GM12878 (cell line): ENCODE data around the gene KIF1C. TPM values are rescaled to one million over a fixed set of nuclear protein-coding genes. Genes with fewer than 3 reads are reported as not detected.

Source experiments
- ATAC-seq: fragments of 200-7000 bp; cut with Tn5 transposase; 3 replicates; pipeline ENCODE4 v1.9.1; 2020; ENCODE audit warnings: mild to moderate bottlenecking, moderate library complexity
- BruUV-seq: library from RNA; stranded (reverse); fragments of 400-500 nt; replicated peaks from 2 replicates; lab custom pipeline; 2021; lab: Mats Ljungman, UMichigan
- CTCF ChIA-PET: fragments of 300-600 bp; sonication (Branson Sonifier 250); formaldehyde crosslinking; extraction: SDS; loops from one replicate; lab custom pipeline; 2021; ENCODE audit warnings: inconsistent platforms; lab: Yijun Ruan, JAX
- POLR2A ChIA-PET: fragments of 350-600 bp; formaldehyde crosslinking; extraction: SDS; loops from one replicate; lab custom pipeline; 2021; ENCODE audit warnings: inconsistent platforms; lab: Charles Lee
- RAD21 ChIA-PET: fragments of 300-600 bp; sonication (Branson Sonifier 250); formaldehyde crosslinking; loops from one replicate; lab custom pipeline; 2023; ENCODE audit warnings: antibody characterized with exemption; ENCODE audit not compliant: unreplicated experiment; lab: Charles Lee
- SMC1A ChIA-PET: fragments of 300-600 bp; sonication (Branson Sonifier 250); formaldehyde crosslinking; loops from one replicate; lab custom pipeline; 2023; ENCODE audit not compliant: unreplicated experiment, uncharacterized antibody; lab: Charles Lee
- DNase-seq: peaks from one replicate; pipeline ENCODE4 v3.0.0-alpha.2; 2011; ENCODE audit warnings: low read depth, low spot score
- FAIRE-seq: peaks from 3 replicates; lab custom pipeline; 2011; peaks lifted over from hg19 to GRCh38; lab: Jason Lieb, UNC
- H2AFZ ChIP-seq: 2 replicates; pipeline ENCODE4 v1.6.0; 2011; ENCODE audit warnings: low read depth, low read length, control low read depth; ENCODE audit not compliant: control insufficient read depth
- H3K27ac ChIP-seq: 2 replicates; pipeline ENCODE4 v1.5.1; 2011; ENCODE audit warnings: control low read depth; ENCODE audit not compliant: control insufficient read depth, insufficient read depth
- H3K27me3 ChIP-seq, 2 experiments: replicated peaks in 1 of 2; 2 replicates each; pipeline versions ENCODE4 v1.6.0 to v1.6.1; 2011; ENCODE audit warnings: low read length in 1 of 2; ENCODE audit not compliant: control insufficient read depth in 2 of 2, insufficient read depth in 2 of 2
- H3K36me3 ChIP-seq, 2 experiments: 2 replicates each; pipeline ENCODE4 v1.5.1; 2011; ENCODE audit warnings: low read length in 1 of 2; ENCODE audit not compliant: control insufficient read depth in 2 of 2, insufficient read depth in 2 of 2
- H3K4me1 ChIP-seq: 2 replicates; pipeline ENCODE4 v1.6.1; 2011; ENCODE audit warnings: mild to moderate bottlenecking, low read length, moderate library complexity, mixed read lengths; ENCODE audit not compliant: control insufficient read depth, insufficient read depth
- H3K4me2 ChIP-seq: 2 replicates; pipeline ENCODE4 v1.6.0; 2011; ENCODE audit warnings: control low read depth; ENCODE audit not compliant: control insufficient read depth, insufficient read depth
- H3K4me3 ChIP-seq: fragments of 200-600 bp; sonication (generic); 2 replicates; pipeline ENCODE4 v1.5.1; 2016
- H3K79me2 ChIP-seq: 2 replicates; pipeline ENCODE4 v1.6.0; 2011; ENCODE audit warnings: low read length; ENCODE audit not compliant: control insufficient read depth, insufficient read depth
- H3K9ac ChIP-seq: 2 replicates; pipeline ENCODE4 v1.8.0; 2011; ENCODE audit warnings: low read length, control low read depth, mixed read lengths; ENCODE audit not compliant: control insufficient read depth, insufficient read depth
- H3K9me3 ChIP-seq: replicated peaks from 3 replicates; pipeline ENCODE4 v1.5.1; 2011; ENCODE audit warnings: mild to moderate bottlenecking, low read length; ENCODE audit not compliant: control insufficient read depth, insufficient read depth
- H4K20me1 ChIP-seq: 2 replicates; pipeline ENCODE4 v1.6.0; 2011; ENCODE audit not compliant: control insufficient read depth, insufficient read depth
- BACH1 ChIP-seq: fragments of 450-650 bp; IDR thresholded peaks from 2 replicates; pipeline ENCODE4 v1.6.1; 2017; ENCODE audit warnings: mild to moderate bottlenecking, borderline replicate concordance
- CBFB ChIP-seq: IDR thresholded peaks from 2 replicates; pipeline ENCODE4 v1.6.1; 2016; ENCODE audit warnings: antibody characterized with exemption, low read depth
- CHD2 ChIP-seq: IDR thresholded peaks from 2 replicates; pipeline ENCODE4 v1.6.1; 2011; ENCODE audit warnings: low read depth, low read length, improper control_type of control experiment, borderline replicate concordance
- CREB1 ChIP-seq: IDR thresholded peaks from 2 replicates; pipeline ENCODE4 v1.6.1; 2012; ENCODE audit warnings: low read depth, mild to moderate bottlenecking, inconsistent platforms
- GABPA ChIP-seq: IDR thresholded peaks from 2 replicates; pipeline ENCODE4 v1.6.1; 2014; ENCODE audit warnings: antibody characterized with exemption, low read depth, mild to moderate bottlenecking, inconsistent platforms
- HCFC1 ChIP-seq: fragments of 150-350 bp; IDR thresholded peaks from 2 replicates; pipeline ENCODE4 v1.6.1; 2014; ENCODE audit warnings: low read length
- HDGF ChIP-seq: fragments of 450-650 bp; IDR thresholded peaks from 2 replicates; pipeline ENCODE4 v1.6.1; 2016; ENCODE audit warnings: antibody characterized with exemption
- MEF2B ChIP-seq: fragments of 450-650 bp; IDR thresholded peaks from 2 replicates; pipeline ENCODE4 v1.6.1; 2018; ENCODE audit warnings: mild to moderate bottlenecking, moderate library complexity; ENCODE audit not compliant: partially characterized antibody, poor library complexity, severe bottlenecking
- NFYA ChIP-seq: IDR thresholded peaks from 2 replicates; pipeline ENCODE4 v1.6.1; 2011; ENCODE audit warnings: low read depth, mild to moderate bottlenecking, low read length, improper control_type of control experiment, borderline replicate concordance
- NR2F1 ChIP-seq: fragments of 450-650 bp; conservative IDR thresholded peaks from 2 replicates; pipeline ENCODE4 v1.6.1; 2017; ENCODE audit warnings: mild to moderate bottlenecking
- NRF1 ChIP-seq: conservative IDR thresholded peaks from 2 replicates; pipeline ENCODE4 v1.6.1; 2011; ENCODE audit warnings: mild to moderate bottlenecking, low read depth, low read length, improper control_type of control experiment
- RUNX3 ChIP-seq: IDR thresholded peaks from 2 replicates; pipeline ENCODE4 v1.6.1; 2012; ENCODE audit warnings: low read length, inconsistent platforms
- SRF ChIP-seq, 2 experiments: IDR thresholded peaks; 2 replicates each; pipeline ENCODE4 v1.6.1; 2011; ENCODE audit warnings: low read depth in 2 of 2, low read length in 2 of 2, mild to moderate bottlenecking in 1 of 2, moderate library complexity in 1 of 2
- STAT1 ChIP-seq: fragments of 450-650 bp; conservative IDR thresholded peaks from 2 replicates; pipeline ENCODE4 v1.6.1; 2014; ENCODE audit warnings: antibody characterized with exemption, mild to moderate bottlenecking
- TCF12 ChIP-seq: IDR thresholded peaks from 2 replicates; pipeline ENCODE4 v1.6.1; 2011; ENCODE audit warnings: low read depth, mild to moderate bottlenecking, low read length
- WRNIP1 ChIP-seq: IDR thresholded peaks from 2 replicates; pipeline ENCODE4 v1.6.1; 2011; ENCODE audit warnings: low read depth, low read length, improper control_type of control experiment, borderline replicate concordance
- YY1 ChIP-seq: IDR thresholded peaks from 2 replicates; pipeline ENCODE4 v1.6.1; 2011; ENCODE audit warnings: low read depth, mild to moderate bottlenecking, low read length
- WGBS: methylation state at CpG from one replicate; pipeline ENCODE4 v1.1.6; 2016; ENCODE audit warnings: low lambda C conversion rate; ENCODE audit not compliant: insufficient replicate concordance, insufficient coverage; ENCODE audit errors: missing lambda C conversion rate; 5-methylcytosine and 5-hydroxymethylcytosine counted together
- in situ Hi-C: fragments of 300-500 bp; cut with MboI; formaldehyde crosslinking; loops from 9 replicates; pipeline ENCODE4 v1.14.3; 2018; ENCODE audit warnings: mixed read lengths
- intact Hi-C: fragments of 100-400 bp; cut with micrococcal nuclease; formaldehyde crosslinking; loops from one replicate; pipeline ENCODE4 v1.14.2; 2022; ENCODE audit not compliant: unreplicated experiment
- polyA plus RNA-seq, 11 experiments: library from polyadenylated mRNA; depleted of rRNA in 4 of 11; unstranded in 6 of 11; stranded (reverse) in 5 of 11; fragments of >200 nt; fragmentation: Nextera tagmentation in 4 of 11; fragmentation: Illumina TruSeq in 1 of 11; extraction: Ambion mirVana in 4 of 11; extraction: Trizol in 1 of 11; gene quantifications; 1 replicate in 1 of 11; 2 replicates in 10 of 11; pipeline versions ENCODE4 v1.2.1 to v1.2.3, GENCODE V29; 2011 to 2016; ENCODE audit warnings: inconsistent platforms in 2 of 11, missing spikeins in 2 of 11, low read depth in 1 of 11
- total RNA-seq, 4 experiments: library from RNA; depleted of rRNA in 3 of 4; stranded (reverse); fragments of >200 nt in 3 of 4; fragmentation: Illumina TruSeq in 1 of 4; extraction: Trizol in 1 of 4; gene quantifications; 2 replicates each; pipeline versions ENCODE4 v1.2.1 to v1.2.3, GENCODE V29; 2013 to 2021
- TF ChIP-seq, protein P1 (sequence below): fragments of 450-650 bp; IDR thresholded peaks from 2 replicates; pipeline ENCODE4 v1.6.1; 2017; ENCODE audit warnings: borderline replicate concordance
- TF ChIP-seq, protein P2 (sequence below): IDR thresholded peaks from 2 replicates; pipeline ENCODE4 v1.6.1; 2012; ENCODE audit warnings: low read depth, low read length, improper control_type of control experiment
- TF ChIP-seq, protein P3 (sequence below): IDR thresholded peaks from 2 replicates; pipeline ENCODE4 v1.6.1; 2011; ENCODE audit warnings: low read depth, mild to moderate bottlenecking, low read length, moderate library complexity, borderline replicate concordance; ENCODE audit errors: extremely low read depth

The KIF1C gene
- total and polyA plus RNA-seq, 10 of the 15 experiments (the other 5 are each of a cell fraction or from before 2014, with no cell fraction given), result 1.4 to 65.9 (median 21.1) TPM

- no TSS peak for BruUV-seq
- Histone ChIP-seq H3K79me2 (no peaks in the 10 kb centered on the region), H2AFZ (no peak overlapping the region), H3K27me3 (no peaks in the 10 kb centered on the region), H3K27ac (no peak overlapping the region), H3K9ac (no peak overlapping the region), H3K4me2 (no peak overlapping the region), H4K20me1 (no peaks in the 10 kb centered on the region), H3K4me1 (peaks cover 14% of the 10 kb centered on the region)
- WGBS, result 87% methylated on average over 6 of the region's 6 CpGs
- RAD21 ChIA-PET, result interaction anchor here (2.0 kb wide), 1 partner anchor 34 kb away, joined by 6 read pairs; no protein-coding TSS in a partner anchor
- in situ Hi-C loops, result no loop called here
- TF ChIP-seq HCFC1 (no peak), NFYA (no peak), WRNIP1 (no peak), HDGF (no peak), GABPA (no peak), CREB1 (no peak), STAT1 (no peak), NR2F1 (no peak), NRF1 (no peak), BACH1 (no peak), CBFB (no peak), CHD2 (no peak), RUNX3 (no peak), TCF12 (no peak), SRF (IDR thresholded peaks at IDR 0.05; ENCODE audit: low read depth in 2 of 2, low read length in 2 of 2) (no peak), YY1 (no peak), MEF2B (no peak)
- TF ChIP-seq, protein P1, sequence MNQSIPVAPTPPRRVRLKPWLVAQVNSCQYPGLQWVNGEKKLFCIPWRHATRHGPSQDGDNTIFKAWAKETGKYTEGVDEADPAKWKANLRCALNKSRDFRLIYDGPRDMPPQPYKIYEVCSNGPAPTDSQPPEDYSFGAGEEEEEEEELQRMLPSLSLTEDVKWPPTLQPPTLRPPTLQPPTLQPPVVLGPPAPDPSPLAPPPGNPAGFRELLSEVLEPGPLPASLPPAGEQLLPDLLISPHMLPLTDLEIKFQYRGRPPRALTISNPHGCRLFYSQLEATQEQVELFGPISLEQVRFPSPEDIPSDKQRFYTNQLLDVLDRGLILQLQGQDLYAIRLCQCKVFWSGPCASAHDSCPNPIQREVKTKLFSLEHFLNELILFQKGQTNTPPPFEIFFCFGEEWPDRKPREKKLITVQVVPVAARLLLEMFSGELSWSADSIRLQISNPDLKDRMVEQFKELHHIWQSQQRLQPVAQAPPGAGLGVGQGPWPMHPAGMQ, result no peak
- TF ChIP-seq, protein P2, sequence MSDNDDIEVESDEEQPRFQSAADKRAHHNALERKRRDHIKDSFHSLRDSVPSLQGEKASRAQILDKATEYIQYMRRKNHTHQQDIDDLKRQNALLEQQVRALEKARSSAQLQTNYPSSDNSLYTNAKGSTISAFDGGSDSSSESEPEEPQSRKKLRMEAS, result no peak
- TF ChIP-seq, protein P3, sequence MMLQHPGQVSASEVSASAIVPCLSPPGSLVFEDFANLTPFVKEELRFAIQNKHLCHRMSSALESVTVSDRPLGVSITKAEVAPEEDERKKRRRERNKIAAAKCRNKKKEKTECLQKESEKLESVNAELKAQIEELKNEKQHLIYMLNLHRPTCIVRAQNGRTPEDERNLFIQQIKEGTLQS, result no peak
- TF ChIP-seq, all 136 proteins: peak for 0
- H3K36me3 ChIP-seq, result peaks cover 0 to 8% of the 10 kb centered on the region in 2 experiments; a peak in 2 of 4 replicates
- SMC1A ChIA-PET, result interaction anchor here (0.8 to 1.3 kb wide), 2 partner anchors 34 to 38 kb away, joined by 4 read pairs; no protein-coding TSS in a partner anchor
- intact Hi-C loops, result no loop called here
- H3K9me3 ChIP-seq, result no peaks in the 10 kb centered on the region
- CTCF ChIA-PET, result interaction anchor here (1.1 to 1.8 kb wide), 3 partner anchors 34 to 38 kb away, joined by 3 to 8 read pairs (median 7); no protein-coding TSS in a partner anchor
- POLR2A ChIA-PET, result interaction anchor here (0.7 to 2.6 kb wide), 3 partner anchors 11 to 74 kb away, joined by 3 to 17 read pairs (median 3); no protein-coding TSS in a partner anchor
- ATAC-seq, result no peak
- no peak for DNase-seq
- no peak overlapping the region for H3K4me3 ChIP-seq
- no peak for FAIRE-seq
These were observed 29.5 kb downstream of the KIF1C start for GRCh38 chr17:5027299-5027698.
